ENCODE results near the gene G6PC3.
A peak's percentile ranks its signal among the peaks of the same experiment; 100 is the strongest.

The G6PC3 gene

GRCh38 chr17:44105483-44105882, 34.9 kb downstream of the G6PC3 start:
- DNase-seq (ENCODE audit: low read depth, low spot score): no peak

GRCh38 chr17:44105941-44106340, 35.4 kb downstream of the G6PC3 start:
- H3K9ac ChIP-seq (ENCODE audit: insufficient read length): no peak overlapping the region
- no peak for DNase-seq (ENCODE audit: low read depth, low spot score)
- H3K36me3 ChIP-seq (ENCODE audit: insufficient read depth, low read length): peaks cover 3% of the 10 kb centered on the region; the same call in 1 of the 2 replicates
- TF ChIP-seq FOXP2 (optimal IDR thresholded peaks at IDR 0.05; ENCODE audit: control extremely low read depth, extremely low read length, insufficient read depth) (no peak), EZH2 (IDR thresholded peaks at IDR 0.05) (no peak)
- no peak overlapping the region for H3K4me3 ChIP-seq
- no peak overlapping the region for H3K27ac ChIP-seq
- H3K9me3 ChIP-seq (ENCODE audit: low read depth, low read length): no peaks in the 10 kb centered on the region

More at GRCh38 chr17:44105483-44105882, 34.9 kb downstream of the G6PC3 start:
- Histone ChIP-seq H3K27ac (no peak overlapping the region), H3K9ac (ENCODE audit: insufficient read length) (no peak overlapping the region), H3K36me3 (ENCODE audit: insufficient read depth, low read length) (peaks cover 3% of the 10 kb centered on the region; the same call in 1 of the 2 replicates), H3K4me3 (no peak overlapping the region), H3K9me3 (ENCODE audit: low read depth, low read length) (no peaks in the 10 kb centered on the region)
- no peak for TF ChIP-seq FOXP2 (optimal IDR thresholded peaks at IDR 0.05; ENCODE audit: control extremely low read depth, extremely low read length, insufficient read depth)
- no peak for TF ChIP-seq POLR2AphosphoS5 (IDR thresholded peaks at IDR 0.05; ENCODE audit: borderline replicate concordance, low read depth, low read length)
- TF ChIP-seq EZH2 (IDR thresholded peaks at IDR 0.05): no peak

GRCh38 chr17:44106801-44107200, 36.3 kb downstream of the G6PC3 start:
- peaks cover 3% of the 10 kb centered on the region; the same call in 1 of the 2 replicates for H3K36me3 ChIP-seq (ENCODE audit: insufficient read depth, low read length)
- H3K9ac ChIP-seq (ENCODE audit: insufficient read length): no peak overlapping the region
- H3K27ac ChIP-seq: no peak overlapping the region
- no peaks in the 10 kb centered on the region for H3K9me3 ChIP-seq (ENCODE audit: low read depth, low read length)
- TF ChIP-seq FOXP2 (optimal IDR thresholded peaks at IDR 0.05; ENCODE audit: control extremely low read depth, extremely low read length, insufficient read depth): no peak
- TF ChIP-seq EZH2 (IDR thresholded peaks at IDR 0.05): no peak
- no peak for TF ChIP-seq POLR2AphosphoS5 (IDR thresholded peaks at IDR 0.05; ENCODE audit: borderline replicate concordance, low read depth, low read length)
- DNase-seq (ENCODE audit: low read depth, low spot score): no peak
- no peak overlapping the region for H3K4me3 ChIP-seq

- Histone ChIP-seq H3K4me3 (no peak overlapping the region), H3K36me3 (ENCODE audit: insufficient read depth, low read length) (no peaks in the 10 kb centered on the region), H3K9ac (ENCODE audit: insufficient read length) (no peak overlapping the region), H3K27ac (no peak overlapping the region), H3K9me3 (ENCODE audit: low read depth, low read length) (no peaks in the 10 kb centered on the region)
- no peak for TF ChIP-seq FOXP2 (optimal IDR thresholded peaks at IDR 0.05; ENCODE audit: control extremely low read depth, extremely low read length, insufficient read depth)
- TF ChIP-seq EZH2 (IDR thresholded peaks at IDR 0.05): no peak
- DNase-seq (ENCODE audit: low read depth, low spot score): no peak
These were observed 38.1 kb downstream of the G6PC3 start for GRCh38 chr17:44108440-44109311.

GRCh38 chr17:44109312-44109630, 38.7 kb downstream of the G6PC3 start:
- DNase-seq (ENCODE audit: low read depth, low spot score): no peak
- Histone ChIP-seq H3K9me3 (ENCODE audit: low read depth, low read length) (no peaks in the 10 kb centered on the region), H3K36me3 (ENCODE audit: insufficient read depth, low read length) (no peaks in the 10 kb centered on the region), H3K4me3 (no peak overlapping the region), H3K9ac (ENCODE audit: insufficient read length) (no peak overlapping the region), H3K27ac (no peak overlapping the region)
- no peak for TF ChIP-seq EZH2 (IDR thresholded peaks at IDR 0.05)
- no peak for TF ChIP-seq FOXP2 (optimal IDR thresholded peaks at IDR 0.05; ENCODE audit: control extremely low read depth, extremely low read length, insufficient read depth)
- no peak for TF ChIP-seq POLR2AphosphoS5 (IDR thresholded peaks at IDR 0.05; ENCODE audit: borderline replicate concordance, low read depth, low read length)

GRCh38 chr17:44110011-44110686, 39.6 kb downstream of the G6PC3 start:
- DNase-seq (ENCODE audit: low read depth, low spot score): no peak
- Histone ChIP-seq H3K27ac (no peak overlapping the region), H3K9me3 (ENCODE audit: low read depth, low read length) (no peaks in the 10 kb centered on the region), H3K4me3 (peak overlapping the region; percentile 77), H3K36me3 (ENCODE audit: insufficient read depth, low read length) (no peaks in the 10 kb centered on the region; the same call in 1 of the 2 replicates), H3K9ac (ENCODE audit: insufficient read length) (peak overlapping the region; percentile 57)
- TF ChIP-seq POLR2AphosphoS5 (IDR thresholded peaks at IDR 0.05; ENCODE audit: borderline replicate concordance, low read depth, low read length): no peak
- TF ChIP-seq FOXP2 (optimal IDR thresholded peaks at IDR 0.05; ENCODE audit: control extremely low read depth, extremely low read length, insufficient read depth): no peak
- no peak for TF ChIP-seq EZH2 (IDR thresholded peaks at IDR 0.05)

GRCh38 chr17:44110823-44111633, 40.5 kb downstream of the G6PC3 start:
- Histone ChIP-seq H3K9ac (ENCODE audit: insufficient read length) (peak overlapping the region; percentile 57), H3K27ac (peak overlapping the region; percentile 75), H3K36me3 (ENCODE audit: insufficient read depth, low read length) (no peaks in the 10 kb centered on the region; the same call in 1 of the 2 replicates), H3K4me3 (peak overlapping the region; percentile 77), H3K9me3 (ENCODE audit: low read depth, low read length) (no peaks in the 10 kb centered on the region)
- TF ChIP-seq FOXP2 (optimal IDR thresholded peaks at IDR 0.05; ENCODE audit: control extremely low read depth, extremely low read length, insufficient read depth) (peak; percentile 77), EZH2 (IDR thresholded peaks at IDR 0.05) (no peak), POLR2AphosphoS5 (IDR thresholded peaks at IDR 0.05; ENCODE audit: borderline replicate concordance, low read depth, low read length) (peak; percentile 92)
- peak; percentile 67 for DNase-seq (ENCODE audit: low read depth, low spot score)

DNA sequence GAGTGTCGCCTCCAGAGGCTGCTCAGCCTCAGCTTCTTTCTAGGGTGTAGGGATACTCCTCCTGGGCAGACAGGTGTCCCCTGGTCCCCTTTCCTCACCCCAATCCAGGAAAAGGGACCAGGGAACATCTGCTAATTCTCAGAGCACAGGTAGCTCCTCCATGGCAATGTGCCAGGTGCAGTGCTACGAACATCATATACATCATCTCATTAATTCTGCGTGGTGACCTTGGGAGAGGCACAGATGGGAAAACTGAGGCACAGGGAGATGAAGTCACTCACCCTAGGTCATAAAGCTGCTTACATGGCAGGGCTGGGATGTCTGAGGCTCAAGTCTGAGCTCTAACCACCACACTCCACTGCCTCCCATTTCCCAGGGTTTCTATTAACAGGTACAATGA, 41.2 kb downstream of the G6PC3 start:
- DNase-seq (ENCODE audit: low read depth, low spot score): no peak
- TF ChIP-seq EZH2 (IDR thresholded peaks at IDR 0.05) (no peak), FOXP2 (optimal IDR thresholded peaks at IDR 0.05; ENCODE audit: control extremely low read depth, extremely low read length, insufficient read depth) (no peak), POLR2AphosphoS5 (IDR thresholded peaks at IDR 0.05; ENCODE audit: borderline replicate concordance, low read depth, low read length) (no peak)
- H3K4me3 ChIP-seq: peak overlapping the region; percentile 77
- no peaks in the 10 kb centered on the region; the same call in 1 of the 2 replicates for H3K36me3 ChIP-seq (ENCODE audit: insufficient read depth, low read length)
- peak overlapping the region; percentile 75 for H3K27ac ChIP-seq
- H3K9me3 ChIP-seq (ENCODE audit: low read depth, low read length): no peaks in the 10 kb centered on the region
- peak overlapping the region; percentile 3 for H3K9ac ChIP-seq (ENCODE audit: insufficient read length)
